HG02884 (cell line): ENCODE measurements around the gene TXNDC2.

Experiments
- ATAC-seq: cut with Tn5 transposase; IDR thresholded peaks from one replicate; pipeline ENCODE4 v1.9.1; 2021; ENCODE audit warnings: mild to moderate bottlenecking, moderate library complexity; ENCODE audit not compliant: unreplicated experiment

TXNDC2 gene

GRCh38 chr18:9859232-9859631, 26.5 kb upstream of the TXNDC2 start:
- no peak for ATAC-seq

- ATAC-seq: no peak
Observed at GRCh38 chr18:9860682-9861081, 25.1 kb upstream of the TXNDC2 start.

DNA sequence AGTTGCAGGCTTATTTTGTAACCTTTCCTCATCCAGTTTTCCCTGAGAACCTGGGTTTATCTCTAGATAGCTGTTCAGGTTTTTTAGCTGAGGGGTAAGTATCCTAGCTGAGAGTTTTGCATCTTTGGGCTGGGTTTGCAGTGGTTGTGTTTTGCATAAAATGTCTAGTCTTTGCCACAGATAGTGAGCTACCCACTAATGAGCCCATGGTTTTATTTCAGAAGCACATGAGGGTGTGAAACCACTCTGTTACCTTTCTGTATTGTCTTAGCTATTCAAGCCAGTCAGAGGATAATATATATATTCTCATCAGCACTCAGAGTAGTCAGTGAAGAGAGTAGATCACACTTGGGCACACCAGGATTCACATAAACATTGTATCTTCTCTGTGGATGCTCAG, 24.6 kb upstream of the TXNDC2 start:
- peak; percentile 69 for ATAC-seq

DNA sequence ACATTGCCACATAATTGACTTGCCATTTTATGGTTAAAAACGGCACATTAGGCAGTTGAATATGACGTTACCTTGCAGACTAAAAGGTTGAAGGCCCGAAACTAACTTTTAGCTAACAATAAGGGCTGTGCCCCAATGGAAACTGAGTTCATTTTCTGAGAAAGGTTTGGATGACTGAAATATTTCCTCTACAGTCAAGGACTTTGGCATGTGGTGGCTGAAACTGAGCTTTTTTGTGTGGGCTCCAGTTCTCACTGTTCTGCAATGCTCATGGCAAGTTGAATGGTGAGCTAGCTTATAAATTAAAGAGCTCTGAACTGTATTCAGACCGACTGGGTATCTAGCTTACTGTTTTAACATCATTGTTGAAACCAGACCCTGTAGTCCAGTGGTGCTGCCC, 23.8 kb upstream of the TXNDC2 start:
- no peak for ATAC-seq

DNA sequence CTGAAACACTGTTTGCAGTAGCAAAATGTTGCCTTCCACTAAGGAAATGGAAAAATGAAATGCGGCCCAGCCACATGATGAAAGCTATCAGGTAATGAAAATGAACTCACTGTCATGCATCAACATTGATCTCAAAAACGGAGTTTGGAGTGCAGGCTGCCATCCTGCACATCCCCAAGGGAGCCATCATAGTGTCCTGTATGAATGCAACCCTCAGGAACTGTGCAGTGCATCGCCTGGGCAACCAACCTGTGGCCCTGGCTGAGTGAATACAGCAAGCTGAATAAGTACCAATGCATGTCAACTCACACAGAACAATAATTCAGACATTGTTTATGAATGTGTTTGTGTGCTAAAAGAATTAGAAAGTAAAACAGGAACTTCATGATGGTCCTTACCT, 23.1 kb upstream of the TXNDC2 start:
- ATAC-seq: no peak

DNA sequence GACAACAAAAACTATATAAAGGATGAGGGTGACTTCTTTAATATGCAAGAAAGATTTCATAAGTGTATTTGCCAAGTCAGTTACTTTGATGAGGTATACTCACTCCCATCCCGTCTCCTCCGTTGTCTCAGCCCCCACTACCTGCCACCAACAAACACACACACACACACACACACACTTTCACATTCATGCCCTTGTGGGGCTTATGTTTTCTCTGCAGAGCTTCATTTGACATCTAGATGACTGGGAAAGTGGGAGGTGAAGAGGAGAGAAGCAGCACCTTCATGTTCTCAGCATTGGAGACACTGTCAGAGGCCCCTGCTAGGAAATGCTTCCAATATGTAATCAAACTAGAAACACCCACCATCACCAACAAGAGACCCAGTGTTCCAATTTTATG, 22.5 kb upstream of the TXNDC2 start:
- ATAC-seq: no peak

GRCh38 chr18:9865764-9866490, 19.8 kb upstream of the TXNDC2 start:
- ATAC-seq: no peak

GRCh38 chr18:9866627-9867026, 19.1 kb upstream of the TXNDC2 start:
- ATAC-seq: no peak

GRCh38 chr18:9867071-9867594, 18.6 kb upstream of the TXNDC2 start:
- no peak for ATAC-seq

DNA sequence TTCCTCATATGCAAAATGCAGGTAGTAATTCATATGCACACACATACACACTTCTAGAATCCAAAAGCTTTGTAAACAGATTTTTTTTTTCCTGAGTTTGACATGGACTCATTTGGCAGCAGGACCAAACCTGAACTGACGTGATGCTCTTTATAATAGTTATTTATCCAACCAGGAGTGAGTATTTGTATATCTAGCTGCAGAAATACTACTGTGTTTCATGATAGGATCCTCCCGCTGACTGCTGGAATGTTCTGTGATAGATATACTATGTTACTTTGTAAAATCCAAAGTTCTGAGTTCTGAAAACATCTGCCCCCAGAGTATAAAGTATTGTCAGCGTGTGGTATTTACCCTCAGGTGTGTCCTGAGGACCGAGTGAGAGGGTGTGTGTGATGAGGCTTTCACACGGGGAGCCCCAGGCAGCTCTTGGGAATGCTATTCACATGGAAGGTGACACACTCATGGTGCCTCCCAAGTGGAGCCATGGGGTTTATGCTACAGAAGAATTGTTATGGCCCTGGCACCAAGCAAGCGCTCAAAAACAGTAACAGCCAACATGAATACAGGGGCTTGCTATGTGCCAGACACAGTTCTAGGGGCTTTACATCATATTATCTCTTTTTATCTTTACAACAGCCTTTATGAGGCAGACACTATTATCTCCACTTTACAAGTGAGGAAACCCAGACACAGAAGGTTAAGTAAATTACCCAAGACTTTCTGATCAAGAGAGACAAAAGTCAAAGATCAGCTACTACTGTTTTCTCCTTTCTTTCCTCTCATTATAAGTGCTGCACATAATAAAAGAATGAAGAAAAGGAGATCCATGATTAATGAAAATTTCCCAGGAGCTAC, 16.7 kb upstream of the TXNDC2 start:
- no peak for ATAC-seq

GRCh38 chr18:9869715-9870430, 15.9 kb upstream of the TXNDC2 start:
- ATAC-seq: peak; percentile 79

DNA sequence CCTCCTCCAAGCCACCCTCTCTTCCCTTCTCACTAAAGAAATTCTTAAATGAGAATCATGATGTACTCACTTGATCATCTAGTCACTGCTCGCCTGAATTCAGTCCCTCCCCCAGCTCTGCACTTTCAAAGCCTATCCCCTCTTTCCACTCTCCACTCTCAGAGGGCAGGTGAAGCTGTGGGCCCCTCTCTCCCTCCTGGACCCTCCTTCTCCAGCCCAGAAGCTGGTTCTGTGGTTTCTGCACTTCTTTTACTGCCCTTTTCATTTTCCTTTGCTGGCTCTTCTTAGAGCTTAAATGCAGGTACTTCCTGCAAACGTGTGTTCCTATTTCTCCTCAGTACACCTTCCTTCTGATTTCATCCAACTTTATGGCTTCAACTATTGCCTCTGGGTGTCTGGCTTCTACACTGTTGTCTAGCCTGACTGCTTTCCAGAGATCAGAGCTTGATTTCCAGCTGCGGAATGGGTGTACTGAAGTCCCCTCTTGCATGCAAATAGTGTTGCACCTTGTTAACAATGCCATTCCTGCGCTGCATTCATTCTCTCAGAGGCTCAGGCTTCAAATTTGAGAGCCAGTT, 15.3 kb upstream of the TXNDC2 start:
- ATAC-seq: peak; percentile 27

DNA sequence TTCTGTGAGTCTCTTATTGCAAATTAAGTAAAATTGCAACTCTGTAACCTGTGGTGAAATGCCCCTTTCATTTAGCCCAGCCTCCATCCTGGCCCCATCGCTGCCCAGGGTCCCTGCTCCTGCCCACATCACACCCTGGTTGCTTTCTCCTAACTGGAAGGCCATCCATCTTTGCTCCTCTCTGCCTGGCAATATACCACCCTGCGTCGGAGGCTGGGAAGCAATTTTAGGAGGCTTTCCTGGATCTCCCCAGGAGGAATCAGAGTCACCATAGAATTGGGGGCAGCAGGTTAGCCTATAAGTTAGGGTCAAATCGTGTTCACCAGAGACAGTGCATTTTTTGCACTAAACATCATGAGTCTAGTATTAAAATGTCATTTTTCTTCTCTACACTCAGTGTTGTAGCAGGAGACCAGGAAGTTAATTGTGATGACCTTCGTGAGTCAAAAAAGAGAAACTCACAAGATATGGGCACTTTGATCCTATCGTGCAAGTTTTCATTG, 14.5 kb upstream of the TXNDC2 start:
- no peak for ATAC-seq

GRCh38 chr18:9872823-9873222, 12.9 kb upstream of the TXNDC2 start:
- ATAC-seq: no peak

GRCh38 chr18:9874728-9875127, 11.0 kb upstream of the TXNDC2 start:
- ATAC-seq: no peak

GRCh38 chr18:9876212-9876866, 9.4 kb upstream of the TXNDC2 start:
- no peak for ATAC-seq

DNA sequence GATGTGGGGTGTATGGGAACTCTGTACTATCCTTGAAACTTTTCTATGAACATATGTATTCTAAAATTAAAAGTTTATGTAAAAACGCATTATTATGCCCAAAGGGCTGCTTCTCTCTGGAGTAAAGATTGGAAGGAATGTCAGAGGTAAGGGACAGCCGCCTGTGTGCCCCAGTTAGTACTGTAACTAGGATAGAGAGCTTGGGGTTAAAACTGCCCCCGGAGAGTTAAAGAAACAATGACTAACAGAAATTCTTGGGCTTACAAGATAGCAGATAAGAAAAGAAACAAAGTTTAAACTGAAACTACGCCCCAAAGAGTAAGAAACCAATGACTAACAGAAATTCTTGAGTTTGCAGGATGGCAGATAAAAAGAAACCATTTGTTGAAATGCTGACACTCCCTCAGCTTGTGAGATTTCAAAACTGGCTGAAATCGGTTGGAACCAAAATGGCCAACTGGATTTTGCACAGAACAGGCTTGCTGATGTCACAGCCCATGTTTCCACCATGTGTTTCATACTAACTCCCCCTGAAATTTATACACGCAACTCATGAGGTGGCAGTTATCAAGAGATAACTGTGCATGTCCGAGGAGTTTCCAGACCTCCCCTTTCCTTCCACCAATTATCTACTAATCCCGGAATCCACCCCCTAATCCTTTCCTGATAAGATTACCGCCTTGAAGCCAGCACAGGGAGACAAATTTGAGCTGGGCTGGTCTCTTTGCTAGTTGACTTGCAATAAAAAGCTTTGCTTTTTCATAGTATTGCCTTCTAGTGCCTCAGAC, 8.7 kb upstream of the TXNDC2 start:
- no peak for ATAC-seq

DNA sequence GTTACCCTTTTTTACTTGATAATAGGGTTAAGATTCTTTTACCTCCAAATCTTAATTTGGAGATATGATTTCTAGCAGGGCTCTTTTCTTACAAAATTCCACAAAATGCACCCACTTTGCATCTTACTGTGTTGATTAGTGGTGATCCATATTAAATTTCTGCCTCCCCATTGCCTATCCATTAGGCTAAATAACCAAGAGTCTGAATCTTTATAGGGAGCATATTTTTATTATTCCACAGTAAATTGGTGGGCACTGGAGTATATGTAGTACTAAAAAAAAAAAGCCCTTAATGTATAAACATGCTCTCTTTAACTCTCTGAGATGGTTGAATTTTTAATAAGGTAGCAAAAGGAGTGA, 8.1 kb upstream of the TXNDC2 start:
- ATAC-seq: no peak

GRCh38 chr18:9878095-9878494, 7.7 kb upstream of the TXNDC2 start:
- no peak for ATAC-seq

- ATAC-seq: no peak
Observed at GRCh38 chr18:9878783-9879242, 7.0 kb upstream of the TXNDC2 start.
